Thyroid gland (tissue), 4 donors: Measurements from ENCODE around the gene PCSK7. TPM values are rescaled to one million over a fixed set of nuclear protein-coding genes. Genes with fewer than 3 reads are reported as not detected.

Source experiments
- DNase-seq, 2 donors: peaks; one replicate each; pipeline ENCODE4 v3.0.0-alpha.2; 2019
- H3K27ac ChIP-seq, 3 donors: fragments of 200-600 bp; sonication (generic); 1 replicate in 2 of 3; 2 replicates in 1 of 3; pipeline ENCODE4 v1.5.1; 2016 to 2019; ENCODE audit warnings: mild to moderate bottlenecking in 1 of 3, moderate library complexity in 1 of 3
- H3K27me3 ChIP-seq: fragments of 200-600 bp; sonication (generic); one replicate; pipeline ENCODE4 v1.5.1; 2019
- H3K36me3 ChIP-seq, 2 donors: fragments of 200-600 bp; sonication (generic); one replicate each; pipeline ENCODE4 v1.5.1; 2016 to 2019
- H3K4me1 ChIP-seq, 2 donors: fragments of 200-600 bp; sonication (generic); one replicate each; pipeline ENCODE4 v1.5.1; 2017 to 2019
- H3K4me3 ChIP-seq, 3 donors: fragments of 200-600 bp; sonication (generic); replicated peaks in 1 of 3; 1 replicate in 2 of 3; 2 replicates in 1 of 3; pipeline ENCODE4 v1.5.1; 2016; ENCODE audit warnings: mild to moderate bottlenecking in 1 of 3
- H3K9me3 ChIP-seq: fragments of 200-600 bp; sonication (generic); one replicate; pipeline ENCODE4 v1.5.1; 2017
- CTCF ChIP-seq, 6 experiments: fragments of 200-600 bp in 3 of 6; fragments of 450-650 bp in 3 of 6; sonication (generic) in 3 of 6; IDR thresholded peaks; one replicate each; pipeline ENCODE4 v1.5.1; 2016 to 2019; ENCODE audit warnings: antibody characterized with exemption in 6 of 6, mild to moderate bottlenecking in 2 of 6, inconsistent platforms in 1 of 6, moderate library complexity in 1 of 6
- POLR2A ChIP-seq, 2 donors: fragments of 450-650 bp; IDR thresholded peaks; one replicate each; pipeline ENCODE4 v1.6.1; 2017; ENCODE audit warnings: antibody characterized with exemption in 2 of 2, mild to moderate bottlenecking in 2 of 2, moderate library complexity in 1 of 2
- WGBS, 2 donors: methylation state at CpG; one replicate each; pipeline ENCODE4 v1.1.5; 2017; 5-methylcytosine and 5-hydroxymethylcytosine counted together
- intact Hi-C: fragments of 100-400 bp; cut with DNase I; formaldehyde crosslinking; loops from one replicate; pipeline ENCODE4 v1.15.1; 2023
- total RNA-seq, 4 donors: library from RNA; depleted of rRNA; stranded (reverse); fragments of >200 nt; gene quantifications; one replicate each; pipeline ENCODE4 v1.2.3, GENCODE V29; 2016

The PCSK7 gene
- total RNA-seq, 4 donors from 2014 or later: 36.1 to 61.1 (median 47.5) TPM

GRCh38 chr11:117226388-117227385 is 5.2 kb downstream of the PCSK7 start:
- peak; percentile 41 to 51 for DNase-seq
- Histone ChIP-seq H3K27ac (no peak overlapping the region), H3K4me3 (no peak overlapping the region), H3K9me3 (no peaks in the 10 kb centered on the region), H3K27me3 (no peaks in the 10 kb centered on the region), H3K36me3 (peaks cover 38 to 46% of the 10 kb centered on the region in 2 donors), H3K4me1 (peaks cover 10 to 21% of the 10 kb centered on the region in 2 donors)
- intact Hi-C loops: loop anchor here (5.0 to 10.0 kb wide), 4 partner anchors 44 to 434 kb away; partner anchors contain the start of genes APOA5 and PAFAH1B2
- TF ChIP-seq POLR2A (IDR thresholded peaks at IDR 0.05): no peak
- peak; percentile 45 to 86 (median 78) for TF ChIP-seq CTCF (IDR thresholded peaks at IDR 0.05)
- 67 to 73% methylated on average over 19 of the region's 19 CpGs for WGBS, 2 donors

GRCh38 chr11:117225553-117226170 is 6.2 kb downstream of the PCSK7 start:
- intact Hi-C loops: loop anchor here (5.0 to 10.0 kb wide), 4 partner anchors 43 to 433 kb away; partner anchors contain the start of genes APOA5 and PAFAH1B2
- Histone ChIP-seq H3K36me3 (peaks cover 38 to 46% of the 10 kb centered on the region in 2 donors), H3K27me3 (no peaks in the 10 kb centered on the region), H3K4me3 (no peak overlapping the region), H3K9me3 (no peaks in the 10 kb centered on the region), H3K27ac (no peak overlapping the region), H3K4me1 (peaks cover 10 to 24% of the 10 kb centered on the region in 2 donors)
- DNase-seq: no peak
- 93 to 95% methylated on average over 9 of the region's 9 CpGs for WGBS, 2 donors
- TF ChIP-seq POLR2A (IDR thresholded peaks at IDR 0.05): no peak
- no peak for TF ChIP-seq CTCF (IDR thresholded peaks at IDR 0.05)

GRCh38 chr11:117223741-117224689 is 7.9 kb downstream of the PCSK7 start:
- no peak overlapping the region for H3K4me3 ChIP-seq
- WGBS, 2 donors: 83 to 88% methylated on average over 17 of the region's 17 CpGs
- no peak for TF ChIP-seq CTCF (IDR thresholded peaks at IDR 0.05)
- peaks cover 10 to 38% of the 10 kb centered on the region in 2 donors for H3K4me1 ChIP-seq
- H3K9me3 ChIP-seq: no peaks in the 10 kb centered on the region
- no peaks in the 10 kb centered on the region for H3K27me3 ChIP-seq
- peak overlapping the region in 1 of 3 donors; percentile 6 for H3K27ac ChIP-seq
- H3K36me3 ChIP-seq: peaks cover 36 to 45% of the 10 kb centered on the region in 2 donors
- no peak for DNase-seq
- intact Hi-C loops: loop anchor here (10.0 kb wide), 1 partner anchor 79 kb away; the partner anchor contains the start of gene PAFAH1B2

- 91 to 95% methylated on average over 13 to 14 of the region's 14 CpGs for WGBS, 2 donors
- H3K4me3 ChIP-seq: no peak overlapping the region
- intact Hi-C loops: loop anchor here (10.0 kb wide), 1 partner anchor 78 kb away; the partner anchor contains the start of gene PAFAH1B2
- peak overlapping the region in 2 of 3 donors; percentile 6 to 83 for H3K27ac ChIP-seq
- no peaks in the 10 kb centered on the region for H3K27me3 ChIP-seq
- no peak for TF ChIP-seq CTCF (IDR thresholded peaks at IDR 0.05)
- no peak for TF ChIP-seq POLR2A (IDR thresholded peaks at IDR 0.05)
- peaks cover 37 to 39% of the 10 kb centered on the region in 2 donors for H3K36me3 ChIP-seq
- peaks cover 10 to 41% of the 10 kb centered on the region in 2 donors for H3K4me1 ChIP-seq
- H3K9me3 ChIP-seq: no peaks in the 10 kb centered on the region
- no peak for DNase-seq
These were observed 8.7 kb downstream of the PCSK7 start for GRCh38 chr11:117222991-117223740.
